ENCODE measurements around the gene UBAP1.

The UBAP1 gene

DNA sequence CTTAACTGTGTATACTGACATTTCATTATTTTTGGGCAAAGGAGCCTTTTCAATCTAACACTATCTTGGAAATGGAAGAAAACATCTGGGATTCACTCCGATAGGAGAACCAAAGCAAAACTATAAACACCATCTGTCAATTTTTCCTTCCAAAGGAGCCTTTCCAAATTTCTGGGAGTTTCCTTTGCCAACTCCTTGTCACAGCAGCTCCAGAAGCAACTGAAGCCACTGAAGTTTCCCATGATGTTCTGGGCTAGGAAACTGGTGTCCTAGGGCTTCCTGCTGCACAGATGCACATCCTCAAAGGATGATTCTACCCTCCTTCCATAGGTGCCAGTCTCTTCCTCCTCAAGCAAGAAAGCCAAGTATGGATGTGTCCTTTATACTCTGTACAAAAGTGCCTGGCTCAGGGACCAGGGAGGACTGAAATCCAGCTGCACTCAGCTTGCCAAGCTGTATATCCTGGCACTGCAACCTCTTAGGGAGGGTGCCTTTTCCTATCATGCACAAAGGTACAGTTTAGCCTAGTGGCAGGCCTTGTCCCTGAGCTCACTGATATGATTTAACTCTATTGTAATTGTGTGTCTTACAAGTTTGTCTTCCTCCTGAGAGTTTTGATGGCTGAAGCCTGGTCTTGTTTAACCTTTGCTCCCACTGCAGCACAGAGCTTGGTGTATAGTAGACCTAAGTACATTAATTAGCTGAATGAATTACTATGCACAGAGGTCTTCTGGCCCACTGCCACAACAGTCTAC is 8.4 kb upstream of the UBAP1 start:
- no peaks in the 10 kb centered on the region for H3K4me1 ChIP-seq (ENCODE audit: control insufficient read depth, insufficient read depth, low read length)
- CTCF ChIA-PET, result interaction anchor here (0.7 to 1.8 kb wide), 2 partner anchors 10 to 30 kb away, joined by 4 to 5 read pairs; no protein-coding TSS in a partner anchor
- TF ChIP-seq ZNF416 (tag by site-specific recombination; IDR thresholded peaks at IDR 0.05) (no peak), ZNF473 (tag by site-specific recombination; IDR thresholded peaks at IDR 0.05) (no peak)
- TF ChIP-seq, protein P1, sequence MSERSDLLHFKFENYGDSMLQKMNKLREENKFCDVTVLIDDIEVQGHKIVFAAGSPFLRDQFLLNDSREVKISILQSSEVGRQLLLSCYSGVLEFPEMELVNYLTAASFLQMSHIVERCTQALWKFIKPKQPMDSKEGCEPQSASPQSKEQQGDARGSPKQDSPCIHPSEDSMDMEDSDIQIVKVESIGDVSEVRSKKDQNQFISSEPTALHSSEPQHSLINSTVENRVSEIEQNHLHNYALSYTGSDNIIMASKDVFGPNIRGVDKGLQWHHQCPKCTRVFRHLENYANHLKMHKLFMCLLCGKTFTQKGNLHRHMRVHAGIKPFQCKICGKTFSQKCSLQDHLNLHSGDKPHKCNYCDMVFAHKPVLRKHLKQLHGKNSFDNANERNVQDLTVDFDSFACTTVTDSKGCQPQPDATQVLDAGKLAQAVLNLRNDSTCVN (tag by site-specific recombination; optimal IDR thresholded peaks at IDR 0.05), result no peak
- H3K36me3 ChIP-seq (ENCODE audit: control insufficient read depth in 2 of 2, insufficient read depth in 1 of 2, low read length in 2 of 2), result no peaks in the 10 kb centered on the region
- H3K4me3 ChIP-seq (ENCODE audit: low read depth, low read length), result no peak overlapping the region
- no peak overlapping the region for H3K27ac ChIP-seq (ENCODE audit: extremely low read depth, low read depth, low read length)
- POLR2A ChIA-PET, result interaction anchor here (0.5 to 3.2 kb wide), 2 partner anchors 9 to 438 kb away, joined by 3 to 14 read pairs; partner anchors contain the start of gene UBAP1
- H3K9me3 ChIP-seq (ENCODE audit: control insufficient read depth, insufficient read depth, low read depth, low read length), result no peaks in the 10 kb centered on the region

DNA sequence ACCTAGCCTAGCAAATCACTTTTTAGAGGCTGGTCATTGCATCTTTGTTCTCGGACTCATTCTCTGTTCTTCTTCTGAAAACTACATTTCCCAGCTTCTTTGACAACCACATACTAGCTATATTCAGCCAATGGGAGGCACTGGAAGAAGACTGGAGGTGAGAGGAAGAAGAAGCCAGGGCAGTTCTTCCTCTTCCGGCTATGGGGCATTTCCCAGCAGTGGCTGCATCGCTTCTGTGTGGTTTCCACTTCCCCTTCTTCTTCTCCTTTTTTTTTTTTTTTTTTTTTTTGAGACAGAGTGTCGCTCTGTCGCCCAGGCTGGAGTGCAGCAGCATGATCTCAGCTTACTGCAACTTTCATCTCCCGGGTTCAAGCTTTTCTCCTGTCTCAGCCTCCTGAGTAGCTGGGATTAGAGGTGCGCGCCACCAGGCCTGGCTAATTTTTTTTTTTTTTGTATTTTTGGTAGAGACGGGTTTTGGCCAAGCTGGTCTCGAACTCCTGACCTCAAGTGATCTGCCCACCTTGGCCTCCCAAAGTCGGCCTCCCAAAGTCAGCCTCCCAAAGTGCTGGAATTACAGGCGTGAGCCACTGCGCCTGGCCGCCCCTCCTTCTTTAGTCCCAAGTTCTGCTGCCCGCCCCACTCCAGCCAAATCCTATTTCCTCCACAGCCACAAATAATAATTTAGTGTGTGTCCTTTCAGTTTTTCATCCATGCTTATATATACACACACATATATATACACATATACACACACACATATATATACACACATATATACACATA is 6.9 kb upstream of the UBAP1 start:
- Histone ChIP-seq H3K36me3 (ENCODE audit: control insufficient read depth in 2 of 2, insufficient read depth in 1 of 2, low read length in 2 of 2) (no peaks in the 10 kb centered on the region), H3K27ac (ENCODE audit: extremely low read depth, low read depth, low read length) (no peak overlapping the region), H3K4me3 (ENCODE audit: low read depth, low read length) (no peak overlapping the region), H3K9me3 (ENCODE audit: control insufficient read depth, insufficient read depth, low read depth, low read length) (no peaks in the 10 kb centered on the region), H3K4me1 (ENCODE audit: control insufficient read depth, insufficient read depth, low read length) (no peaks in the 10 kb centered on the region)
- CTCF ChIA-PET, result interaction anchor here (0.6 kb wide), 2 partner anchors 40 to 376 kb away, joined by 3 to 4 read pairs; no protein-coding TSS in a partner anchor
- TF ChIP-seq ZNF416 (tag by site-specific recombination; IDR thresholded peaks at IDR 0.05), result no peak
- POLR2A ChIA-PET, result interaction anchor here (0.7 to 1.0 kb wide), 4 partner anchors 8 to 1638 kb away, joined by 3 to 7 read pairs (median 6); partner anchors contain the start of gene DNAJA1

DNA sequence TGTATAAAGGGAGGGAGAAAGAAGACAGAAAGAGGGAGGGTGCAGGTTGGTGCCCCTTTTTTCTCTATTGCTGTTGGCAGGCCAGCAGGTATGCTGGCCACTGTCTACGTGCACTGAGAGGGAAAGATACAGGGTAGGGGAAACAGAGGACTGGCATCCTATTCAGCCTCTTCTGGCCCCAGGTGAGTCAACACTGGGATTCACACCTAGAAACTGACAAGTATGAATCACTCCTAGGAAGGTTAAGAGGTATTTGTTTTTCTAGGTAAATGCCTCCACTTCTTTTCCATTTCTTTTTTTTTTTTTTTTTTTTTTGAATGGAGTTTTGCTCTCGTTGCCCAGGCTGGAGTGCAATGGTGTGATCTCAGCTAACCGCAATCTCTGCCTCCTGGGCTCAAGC is 2.8 kb upstream of the UBAP1 start:
- ChIA-PET POLR2A (interaction anchor here (0.6 to 0.9 kb wide), 4 partner anchors 19 to 917 kb away, joined by 3 to 10 read pairs (median 6); no protein-coding TSS in a partner anchor), CTCF (interaction anchor here (0.6 kb wide), 2 partner anchors 77 to 1025 kb away, joined by 4 read pairs; no protein-coding TSS in a partner anchor)
- H3K9me3 ChIP-seq (ENCODE audit: control insufficient read depth, insufficient read depth, low read depth, low read length), result no peaks in the 10 kb centered on the region
- no peak overlapping the region for H3K4me3 ChIP-seq (ENCODE audit: low read depth, low read length)
- H3K36me3 ChIP-seq (ENCODE audit: control insufficient read depth in 2 of 2, insufficient read depth in 1 of 2, low read length in 2 of 2), result no peaks in the 10 kb centered on the region
- no peak overlapping the region for H3K27ac ChIP-seq (ENCODE audit: extremely low read depth, low read depth, low read length)
- H3K4me1 ChIP-seq (ENCODE audit: control insufficient read depth, insufficient read depth, low read length), result no peaks in the 10 kb centered on the region
- TF ChIP-seq, protein P2, sequence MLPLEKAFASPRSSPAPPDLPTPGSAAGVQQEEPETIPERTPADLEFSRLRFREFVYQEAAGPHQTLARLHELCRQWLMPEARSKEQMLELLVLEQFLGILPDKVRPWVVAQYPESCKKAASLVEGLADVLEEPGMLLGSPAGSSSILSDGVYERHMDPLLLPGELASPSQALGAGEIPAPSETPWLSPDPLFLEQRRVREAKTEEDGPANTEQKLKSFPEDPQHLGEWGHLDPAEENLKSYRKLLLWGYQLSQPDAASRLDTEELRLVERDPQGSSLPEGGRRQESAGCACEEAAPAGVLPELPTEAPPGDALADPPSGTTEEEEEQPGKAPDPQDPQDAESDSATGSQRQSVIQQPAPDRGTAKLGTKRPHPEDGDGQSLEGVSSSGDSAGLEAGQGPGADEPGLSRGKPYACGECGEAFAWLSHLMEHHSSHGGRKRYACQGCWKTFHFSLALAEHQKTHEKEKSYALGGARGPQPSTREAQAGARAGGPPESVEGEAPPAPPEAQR (tag by site-specific recombination; IDR thresholded peaks at IDR 0.05), result no peak
- TF ChIP-seq ZNF404 (tag by site-specific recombination; IDR thresholded peaks at IDR 0.05), result no peak
- no peak for TF ChIP-seq ZNF140 (tag by site-specific recombination; IDR thresholded peaks at IDR 0.05)
- no peak for TF ChIP-seq ZSCAN16 (tag by site-specific recombination; IDR thresholded peaks at IDR 0.05)
- TF ChIP-seq, protein P3, sequence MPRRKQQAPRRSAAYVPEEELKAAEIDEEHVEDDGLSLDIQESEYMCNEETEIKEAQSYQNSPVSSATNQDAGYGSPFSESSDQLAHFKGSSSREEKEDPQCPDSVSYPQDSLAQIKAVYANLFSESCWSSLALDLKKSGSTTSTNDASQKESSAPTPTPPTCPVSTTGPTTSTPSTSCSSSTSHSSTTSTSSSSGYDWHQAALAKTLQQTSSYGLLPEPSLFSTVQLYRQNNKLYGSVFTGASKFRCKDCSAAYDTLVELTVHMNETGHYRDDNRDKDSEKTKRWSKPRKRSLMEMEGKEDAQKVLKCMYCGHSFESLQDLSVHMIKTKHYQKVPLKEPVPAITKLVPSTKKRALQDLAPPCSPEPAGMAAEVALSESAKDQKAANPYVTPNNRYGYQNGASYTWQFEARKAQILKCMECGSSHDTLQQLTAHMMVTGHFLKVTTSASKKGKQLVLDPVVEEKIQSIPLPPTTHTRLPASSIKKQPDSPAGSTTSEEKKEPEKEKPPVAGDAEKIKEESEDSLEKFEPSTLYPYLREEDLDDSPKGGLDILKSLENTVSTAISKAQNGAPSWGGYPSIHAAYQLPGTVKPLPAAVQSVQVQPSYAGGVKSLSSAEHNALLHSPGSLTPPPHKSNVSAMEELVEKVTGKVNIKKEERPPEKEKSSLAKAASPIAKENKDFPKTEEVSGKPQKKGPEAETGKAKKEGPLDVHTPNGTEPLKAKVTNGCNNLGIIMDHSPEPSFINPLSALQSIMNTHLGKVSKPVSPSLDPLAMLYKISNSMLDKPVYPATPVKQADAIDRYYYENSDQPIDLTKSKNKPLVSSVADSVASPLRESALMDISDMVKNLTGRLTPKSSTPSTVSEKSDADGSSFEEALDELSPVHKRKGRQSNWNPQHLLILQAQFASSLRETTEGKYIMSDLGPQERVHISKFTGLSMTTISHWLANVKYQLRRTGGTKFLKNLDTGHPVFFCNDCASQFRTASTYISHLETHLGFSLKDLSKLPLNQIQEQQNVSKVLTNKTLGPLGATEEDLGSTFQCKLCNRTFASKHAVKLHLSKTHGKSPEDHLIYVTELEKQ (tag by site-specific recombination; IDR thresholded peaks at IDR 0.05; ENCODE audit: borderline replicate concordance), result no peak
- TF ChIP-seq, protein P4, sequence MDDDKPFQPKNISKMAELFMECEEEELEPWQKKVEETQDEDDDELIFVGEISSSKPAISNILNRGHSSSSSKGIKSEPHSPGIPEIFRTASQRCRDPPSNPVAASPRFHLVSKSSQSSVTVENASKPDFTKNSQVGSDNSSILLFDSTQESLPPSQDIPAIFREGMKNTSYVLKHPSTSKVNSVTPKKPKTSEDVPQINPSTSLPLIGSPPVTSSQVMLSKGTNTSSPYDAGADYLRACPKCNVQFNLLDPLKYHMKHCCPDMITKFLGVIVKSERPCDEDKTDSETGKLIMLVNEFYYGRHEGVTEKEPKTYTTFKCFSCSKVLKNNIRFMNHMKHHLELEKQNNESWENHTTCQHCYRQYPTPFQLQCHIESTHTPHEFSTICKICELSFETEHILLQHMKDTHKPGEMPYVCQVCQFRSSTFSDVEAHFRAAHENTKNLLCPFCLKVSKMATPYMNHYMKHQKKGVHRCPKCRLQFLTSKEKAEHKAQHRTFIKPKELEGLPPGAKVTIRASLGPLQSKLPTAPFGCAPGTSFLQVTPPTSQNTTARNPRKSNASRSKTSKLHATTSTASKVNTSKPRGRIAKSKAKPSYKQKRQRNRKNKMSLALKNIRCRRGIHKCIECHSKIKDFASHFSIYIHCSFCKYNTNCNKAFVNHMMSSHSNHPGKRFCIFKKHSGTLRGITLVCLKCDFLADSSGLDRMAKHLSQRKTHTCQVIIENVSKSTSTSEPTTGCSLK (tag by site-specific recombination; IDR thresholded peaks at IDR 0.05), result no peak
- TF ChIP-seq ZNF211 (tag by site-specific recombination; IDR thresholded peaks at IDR 0.05; ENCODE audit: low read depth), result no peak
- TF ChIP-seq, protein P5, sequence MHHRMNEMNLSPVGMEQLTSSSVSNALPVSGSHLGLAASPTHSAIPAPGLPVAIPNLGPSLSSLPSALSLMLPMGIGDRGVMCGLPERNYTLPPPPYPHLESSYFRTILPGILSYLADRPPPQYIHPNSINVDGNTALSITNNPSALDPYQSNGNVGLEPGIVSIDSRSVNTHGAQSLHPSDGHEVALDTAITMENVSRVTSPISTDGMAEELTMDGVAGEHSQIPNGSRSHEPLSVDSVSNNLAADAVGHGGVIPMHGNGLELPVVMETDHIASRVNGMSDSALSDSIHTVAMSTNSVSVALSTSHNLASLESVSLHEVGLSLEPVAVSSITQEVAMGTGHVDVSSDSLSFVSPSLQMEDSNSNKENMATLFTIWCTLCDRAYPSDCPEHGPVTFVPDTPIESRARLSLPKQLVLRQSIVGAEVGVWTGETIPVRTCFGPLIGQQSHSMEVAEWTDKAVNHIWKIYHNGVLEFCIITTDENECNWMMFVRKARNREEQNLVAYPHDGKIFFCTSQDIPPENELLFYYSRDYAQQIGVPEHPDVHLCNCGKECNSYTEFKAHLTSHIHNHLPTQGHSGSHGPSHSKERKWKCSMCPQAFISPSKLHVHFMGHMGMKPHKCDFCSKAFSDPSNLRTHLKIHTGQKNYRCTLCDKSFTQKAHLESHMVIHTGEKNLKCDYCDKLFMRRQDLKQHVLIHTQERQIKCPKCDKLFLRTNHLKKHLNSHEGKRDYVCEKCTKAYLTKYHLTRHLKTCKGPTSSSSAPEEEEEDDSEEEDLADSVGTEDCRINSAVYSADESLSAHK (tag by site-specific recombination; IDR thresholded peaks at IDR 0.05), result no peak
- TF ChIP-seq ZNF792 (tag by site-specific recombination; IDR thresholded peaks at IDR 0.05), result no peak
- TF ChIP-seq ZNF670 (tag by site-specific recombination; IDR thresholded peaks at IDR 0.05; ENCODE audit: low read depth), result no peak
- no peak for TF ChIP-seq ZNF266 (tag by site-specific recombination; IDR thresholded peaks at IDR 0.05; ENCODE audit: low read depth)
- no peak for TF ChIP-seq RBAK (tag by site-specific recombination; IDR thresholded peaks at IDR 0.05)
- TF ChIP-seq ZNF623 (tag by site-specific recombination; IDR thresholded peaks at IDR 0.05), result no peak

Measured in HEK293 (cell line).